Stimulated activated CD4-positive, alpha-beta T cell treated with anti-CD3 and anti-CD28 coated beads, Interleukin-1b, Interleukin-23, amount 100 ng/mL, for 24 hours (primary cell): ENCODE data around the gene CTSA.

ENCODE experiments used
- DNase-seq, 4 experiments: peaks; one replicate each; pipeline ENCODE4 v3.0.0-alpha.2; 2020; ENCODE audit warnings: low read depth in 4 of 4, low spot score in 1 of 4

Gene CTSA

GRCh38 chr20:45937765-45938164, 46.6 kb downstream of the CTSA start:
- DNase-seq: no peak

GRCh38 chr20:45938727-45939438, 47.7 kb downstream of the CTSA start:
- no peak for DNase-seq

- no peak for DNase-seq
Observed at GRCh38 chr20:45940053-45940452, 48.9 kb downstream of the CTSA start.

- no peak for DNase-seq
Observed at GRCh38 chr20:45940469-45940868, 49.3 kb downstream of the CTSA start.

DNA sequence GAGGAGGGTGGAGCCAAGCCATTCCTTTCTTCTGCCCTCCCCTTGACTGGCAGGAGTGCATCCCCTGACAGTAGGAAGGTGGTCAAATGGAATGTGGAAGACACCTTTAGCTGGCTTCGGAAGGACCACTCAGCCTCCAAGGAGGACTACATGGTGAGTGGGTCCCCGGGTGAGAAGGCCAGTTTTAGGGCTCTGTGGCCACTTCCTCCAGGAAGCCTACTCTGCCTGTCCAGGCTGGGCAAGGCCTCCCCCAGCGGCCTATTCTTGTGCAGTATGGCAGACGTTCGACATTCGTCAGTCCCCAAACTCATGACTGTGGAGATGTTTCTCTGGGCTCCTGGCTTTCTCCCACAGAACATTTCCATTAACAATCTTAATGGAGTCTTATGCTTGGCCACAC, 52.5 kb downstream of the CTSA start:
- DNase-seq: no peak

DNA sequence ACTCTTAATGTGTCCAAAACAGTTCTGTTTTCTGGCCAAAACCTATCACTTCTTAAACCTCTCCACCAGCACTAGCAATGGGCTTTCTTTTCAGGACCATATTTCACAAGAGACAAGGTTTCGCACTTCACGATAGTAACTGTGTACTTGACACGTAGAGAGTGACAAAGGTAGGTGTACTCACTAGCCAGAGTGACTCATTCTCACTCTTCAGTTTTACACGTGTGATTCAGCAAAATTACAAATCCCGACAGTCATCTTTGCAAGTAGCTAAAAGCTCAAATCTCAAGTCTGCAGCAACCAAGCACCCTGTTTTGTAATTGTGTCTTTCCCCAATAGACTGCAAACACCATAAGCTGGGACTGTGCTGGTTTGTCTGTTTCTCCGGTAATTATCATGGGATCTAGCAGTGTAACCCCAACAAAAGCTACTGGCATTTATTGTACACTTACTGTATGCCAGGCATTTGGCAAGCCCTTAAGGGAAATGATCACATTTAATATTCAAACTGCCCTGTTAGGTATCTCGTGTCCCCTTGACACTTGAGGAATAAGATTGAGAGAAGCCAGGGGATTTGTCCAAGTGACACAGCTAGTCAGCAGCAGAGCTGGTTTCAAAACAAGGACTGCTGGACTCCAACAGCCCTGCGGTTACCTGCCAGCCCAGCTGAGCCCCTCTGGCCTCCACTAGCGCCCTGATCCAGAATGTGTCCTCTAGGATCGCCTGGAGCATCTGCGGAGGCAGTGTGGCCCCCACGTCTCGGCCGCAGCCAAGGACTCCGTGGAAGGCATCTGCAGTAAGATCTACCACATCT, 53.2 kb downstream of the CTSA start:
- no peak for DNase-seq

GRCh38 chr20:45944965-45945677, 54.0 kb downstream of the CTSA start:
- DNase-seq: no peak

- DNase-seq: no peak
Observed at GRCh38 chr20:45945678-45946148, 54.6 kb downstream of the CTSA start.

DNA sequence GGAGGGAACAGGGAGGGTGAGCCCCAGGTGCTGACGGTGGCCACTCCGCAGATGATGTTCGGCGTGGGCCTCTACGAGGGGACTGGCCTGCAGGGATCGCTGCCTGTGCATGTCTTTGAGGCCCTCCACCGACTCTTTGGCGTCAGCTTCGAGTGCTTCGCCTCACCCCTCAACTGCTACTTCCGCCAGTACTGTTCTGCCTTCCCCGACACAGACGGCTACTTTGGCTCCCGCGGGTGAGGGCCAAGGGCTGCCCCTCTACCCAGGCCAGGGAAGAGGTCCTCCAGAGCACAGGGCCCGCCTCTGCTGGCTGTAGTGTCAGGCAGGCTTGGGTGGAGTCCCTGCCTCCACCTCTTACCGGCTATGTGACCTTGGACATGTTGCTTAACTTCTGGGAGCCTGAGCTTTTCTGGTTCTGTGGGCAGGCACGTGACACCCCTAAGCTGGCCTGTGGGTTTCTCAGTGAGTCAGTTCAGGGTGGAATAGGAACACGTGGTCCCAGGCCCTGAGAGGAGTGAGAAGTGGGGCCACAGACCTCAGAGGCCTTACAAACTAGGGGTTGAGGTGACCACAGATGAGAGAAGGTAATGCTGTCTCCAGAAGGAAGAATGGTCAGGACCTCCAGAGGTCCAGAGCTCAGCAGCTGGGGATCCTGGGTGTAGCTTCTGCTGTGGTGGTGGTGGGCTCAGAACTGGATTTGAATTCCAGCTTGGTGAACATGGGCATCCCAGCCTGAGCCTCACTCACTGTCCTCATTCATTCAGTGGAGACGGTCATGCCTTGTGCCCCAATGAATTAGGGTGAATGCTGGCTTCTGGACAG, 55.2 kb downstream of the CTSA start:
- DNase-seq: no peak

GRCh38 chr20:45947110-45947866, 56.2 kb downstream of the CTSA start:
- no peak for DNase-seq

- no peak for DNase-seq
Observed at GRCh38 chr20:45948261-45948733, 57.2 kb downstream of the CTSA start.
